Thyroid gland (tissue), 4 donors: ENCODE measurements around the gene VANGL1.

Source experiments
- POLR2A ChIP-seq, 2 donors: fragments of 450-650 bp; IDR thresholded peaks; one replicate each; pipeline ENCODE4 v1.6.1; 2017; ENCODE audit warnings: antibody characterized with exemption in 2 of 2, mild to moderate bottlenecking in 2 of 2, moderate library complexity in 1 of 2
- TF ChIP-seq, protein P1 (sequence below), 6 experiments: fragments of 200-600 bp in 3 of 6; fragments of 450-650 bp in 3 of 6; sonication (generic) in 3 of 6; IDR thresholded peaks; one replicate each; pipeline ENCODE4 v1.5.1; 2016 to 2019; ENCODE audit warnings: antibody characterized with exemption in 6 of 6, mild to moderate bottlenecking in 2 of 6, inconsistent platforms in 1 of 6, moderate library complexity in 1 of 6

DNA sequence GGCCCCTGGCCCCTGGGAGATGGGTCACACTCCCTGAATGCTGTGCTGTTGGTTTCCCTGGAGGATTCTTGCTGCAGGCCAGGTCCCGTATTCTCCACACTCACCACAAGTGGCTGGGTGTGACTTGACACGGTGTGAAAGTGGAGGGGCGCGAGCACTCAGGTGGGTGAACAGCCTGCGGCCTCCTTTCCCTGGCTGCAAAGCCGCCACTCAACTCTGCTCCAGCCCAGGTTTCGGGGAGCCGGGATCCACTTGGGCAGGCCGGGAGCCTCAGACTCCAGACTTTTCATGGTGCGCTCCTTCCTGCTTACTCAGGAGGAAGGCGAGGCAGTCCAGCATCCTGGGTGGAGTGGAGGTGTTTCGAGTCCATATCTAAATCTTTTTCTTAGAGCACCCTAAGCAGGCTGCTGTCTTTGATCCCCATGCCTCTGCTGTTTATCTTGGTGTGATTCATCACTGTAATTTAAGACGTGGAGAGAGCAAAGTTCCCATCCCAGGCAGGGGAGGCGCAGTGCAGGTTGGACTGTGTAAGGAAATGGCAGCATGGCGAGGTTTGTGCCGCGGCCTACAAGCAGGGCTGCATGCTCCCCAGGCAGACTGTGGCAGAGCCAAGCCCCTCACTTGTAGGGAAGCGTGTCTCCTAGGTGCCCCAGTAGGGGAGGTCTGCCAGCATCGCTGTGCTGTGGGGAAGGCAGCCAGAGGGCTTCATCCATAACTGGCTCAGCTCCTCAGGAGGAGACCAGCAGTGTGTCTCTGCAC lies 29.6 kb downstream of the VANGL1 start:
- TF ChIP-seq POLR2A (IDR thresholded peaks at IDR 0.05), result no peak
- TF ChIP-seq, protein P1, sequence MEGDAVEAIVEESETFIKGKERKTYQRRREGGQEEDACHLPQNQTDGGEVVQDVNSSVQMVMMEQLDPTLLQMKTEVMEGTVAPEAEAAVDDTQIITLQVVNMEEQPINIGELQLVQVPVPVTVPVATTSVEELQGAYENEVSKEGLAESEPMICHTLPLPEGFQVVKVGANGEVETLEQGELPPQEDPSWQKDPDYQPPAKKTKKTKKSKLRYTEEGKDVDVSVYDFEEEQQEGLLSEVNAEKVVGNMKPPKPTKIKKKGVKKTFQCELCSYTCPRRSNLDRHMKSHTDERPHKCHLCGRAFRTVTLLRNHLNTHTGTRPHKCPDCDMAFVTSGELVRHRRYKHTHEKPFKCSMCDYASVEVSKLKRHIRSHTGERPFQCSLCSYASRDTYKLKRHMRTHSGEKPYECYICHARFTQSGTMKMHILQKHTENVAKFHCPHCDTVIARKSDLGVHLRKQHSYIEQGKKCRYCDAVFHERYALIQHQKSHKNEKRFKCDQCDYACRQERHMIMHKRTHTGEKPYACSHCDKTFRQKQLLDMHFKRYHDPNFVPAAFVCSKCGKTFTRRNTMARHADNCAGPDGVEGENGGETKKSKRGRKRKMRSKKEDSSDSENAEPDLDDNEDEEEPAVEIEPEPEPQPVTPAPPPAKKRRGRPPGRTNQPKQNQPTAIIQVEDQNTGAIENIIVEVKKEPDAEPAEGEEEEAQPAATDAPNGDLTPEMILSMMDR (IDR thresholded peaks at IDR 0.05), result no peak
